GM10847 (cell line): ENCODE measurements around the gene MSMP.

Experiments used
- POLR2A ChIP-seq: IDR thresholded peaks from 2 replicates; pipeline ENCODE4 v1.6.1; 2011; ENCODE audit not compliant: insufficient read length; ENCODE audit errors: extremely low read depth

MSMP gene

GRCh38 chr9:35723426-35723825 lies 30.6 kb downstream of the MSMP start:
- TF ChIP-seq POLR2A = no peak

GRCh38 chr9:35719546-35719945 lies 34.5 kb downstream of the MSMP start:
- no peak for TF ChIP-seq POLR2A

GRCh38 chr9:35718721-35719511 lies 35.2 kb downstream of the MSMP start:
- TF ChIP-seq POLR2A = no peak

- TF ChIP-seq POLR2A = no peak
Observed at GRCh38 chr9:35717132-35717870, 36.8 kb downstream of the MSMP start.

GRCh38 chr9:35716230-35716629 lies 37.8 kb downstream of the MSMP start:
- no peak for TF ChIP-seq POLR2A

- TF ChIP-seq POLR2A = no peak
Observed at GRCh38 chr9:35714579-35715252, 39.4 kb downstream of the MSMP start.

- TF ChIP-seq POLR2A = no peak
Observed at GRCh38 chr9:35714123-35714522, 40.0 kb downstream of the MSMP start.

- TF ChIP-seq POLR2A = no peak
Observed at GRCh38 chr9:35713578-35713977, 40.5 kb downstream of the MSMP start.

GRCh38 chr9:35712762-35713400 lies 41.2 kb downstream of the MSMP start:
- TF ChIP-seq POLR2A = no peak

- TF ChIP-seq POLR2A = no peak
Observed at GRCh38 chr9:35711501-35712428, 42.3 kb downstream of the MSMP start.

GRCh38 chr9:35710818-35711500 lies 43.1 kb downstream of the MSMP start:
- no peak for TF ChIP-seq POLR2A

GRCh38 chr9:35708146-35708545 lies 45.9 kb downstream of the MSMP start:
- no peak for TF ChIP-seq POLR2A

- TF ChIP-seq POLR2A = no peak
Observed at GRCh38 chr9:35706951-35707350, 47.1 kb downstream of the MSMP start.
